Karpas-422 (cell line): Measurements from ENCODE around the gene TRIM73. TPM values are rescaled to one million over a fixed set of nuclear protein-coding genes. Genes with fewer than 3 reads are reported as not detected.
"Not testable (repeated sequence)": the region's sequence is repeated elsewhere in the genome, so short reads cannot be mapped to it uniquely, and the experiment has no call there.

Experiments
- DNase-seq: peaks from one replicate; pipeline ENCODE4 v3.0.0-alpha.2; 2015
- H2AFZ ChIP-seq: fragments of 200-600 bp; sonication (generic); 2 replicates; pipeline ENCODE4 v1.6.1; 2014; ENCODE audit warnings: antibody characterized with exemption, low read length, mixed read lengths
- H3K27ac ChIP-seq: fragments of 200-600 bp; sonication (generic); 2 replicates; pipeline ENCODE4 v1.5.1; 2014; ENCODE audit warnings: mild to moderate bottlenecking, low read length, moderate library complexity
- H3K27me3 ChIP-seq: fragments of 200-600 bp; sonication (generic); 2 replicates; pipeline ENCODE4 v1.6.1; 2014; ENCODE audit warnings: low read length, mixed read lengths
- H3K36me3 ChIP-seq: fragments of 200-600 bp; sonication (generic); 2 replicates; pipeline ENCODE4 v1.6.1; 2014; ENCODE audit warnings: low read length, mixed read lengths; ENCODE audit not compliant: insufficient read depth
- H3K4me1 ChIP-seq: fragments of 200-600 bp; sonication (generic); 2 replicates; pipeline ENCODE4 v1.6.1; 2014; ENCODE audit warnings: mild to moderate bottlenecking, low read length, mixed read lengths
- H3K4me2 ChIP-seq: fragments of 200-600 bp; sonication (generic); 2 replicates; pipeline ENCODE4 v1.6.1; 2014; ENCODE audit warnings: low read length, low read depth, mild to moderate bottlenecking; ENCODE audit not compliant: poor library complexity, severe bottlenecking
- H3K4me3 ChIP-seq: fragments of 200-600 bp; sonication (generic); 2 replicates; pipeline ENCODE4 v1.5.1; 2014; ENCODE audit warnings: mild to moderate bottlenecking, antibody characterized with exemption, low read length, mixed read lengths
- H3K79me2 ChIP-seq: fragments of 200-600 bp; sonication (generic); 2 replicates; pipeline ENCODE4 v1.6.1; 2014; ENCODE audit warnings: mild to moderate bottlenecking, low read length, mixed read lengths
- H3K9ac ChIP-seq: fragments of 200-600 bp; sonication (generic); 2 replicates; pipeline ENCODE4 v1.6.0; 2014; ENCODE audit warnings: low read length
- H3K9me2 ChIP-seq: fragments of 200-600 bp; sonication (generic), shearing (Covaris generic); replicated peaks from 2 replicates; pipeline ENCODE4 v1.6.0; 2014; ENCODE audit warnings: mild to moderate bottlenecking, low read length, moderate library complexity; ENCODE audit not compliant: insufficient read depth
- H3K9me3 ChIP-seq: fragments of 300-700, 200-600 bp; sonication (generic); 2 replicates; pipeline ENCODE4 v1.6.1; 2014; ENCODE audit warnings: low read length, mixed read lengths
- H4K20me1 ChIP-seq: fragments of 200-600 bp; sonication (generic); 2 replicates; pipeline ENCODE4 v1.6.1; 2014; ENCODE audit warnings: mild to moderate bottlenecking, antibody characterized with exemption, low read length, low read depth; ENCODE audit not compliant: insufficient read depth
- total RNA-seq: library from RNA; depleted of rRNA; stranded (reverse); fragments of >200 nt; shearing (Covaris generic); gene quantifications from 2 replicates; pipeline ENCODE4 v1.2.3, GENCODE V29; 2014; ENCODE audit warnings: low replicate concordance

The TRIM73 gene
- total RNA-seq, 1 experiment from 2014 or later: 0.22 TPM

- not testable (repeated sequence) for H3K9me3 ChIP-seq, H3K4me3 ChIP-seq, H3K9ac ChIP-seq, H3K27ac ChIP-seq, DNase-seq, H3K27me3 ChIP-seq, H3K36me3 ChIP-seq, H4K20me1 ChIP-seq, H3K9me2 ChIP-seq, H3K79me2 ChIP-seq, H3K4me2 ChIP-seq, H3K4me1 ChIP-seq, H2AFZ ChIP-seq
These were observed 24.7 kb downstream of the TRIM73 start for GRCh38 chr7:75420152-75420551.

- not testable (repeated sequence) for DNase-seq
These were observed 26.6 kb downstream of the TRIM73 start for GRCh38 chr7:75421798-75422710.

GRCh38 chr7:75423481-75423880 is 28.1 kb downstream of the TRIM73 start:
- not testable (repeated sequence) for H2AFZ ChIP-seq, DNase-seq, H3K36me3 ChIP-seq, H3K9me3 ChIP-seq, H3K4me3 ChIP-seq, H3K4me2 ChIP-seq, H4K20me1 ChIP-seq, H3K4me1 ChIP-seq, H3K79me2 ChIP-seq, H3K9me2 ChIP-seq, H3K9ac ChIP-seq, H3K27ac ChIP-seq, H3K27me3 ChIP-seq

More at GRCh38 chr7:75421798-75422710, 26.6 kb downstream of the TRIM73 start:
- H3K4me1 ChIP-seq, H3K9me3 ChIP-seq, H3K27me3 ChIP-seq, H3K27ac ChIP-seq, H2AFZ ChIP-seq, H3K4me2 ChIP-seq, H3K9ac ChIP-seq, H3K9me2 ChIP-seq, H3K79me2 ChIP-seq, H3K36me3 ChIP-seq, H3K4me3 ChIP-seq, H4K20me1 ChIP-seq: not testable (repeated sequence)

- H3K36me3 ChIP-seq: peaks cover 35% of the 10 kb centered on the region
- not testable (repeated sequence) for H3K27ac ChIP-seq, H3K4me2 ChIP-seq, H3K4me1 ChIP-seq, H3K9ac ChIP-seq, H3K79me2 ChIP-seq, DNase-seq, H3K27me3 ChIP-seq, H3K9me2 ChIP-seq, H4K20me1 ChIP-seq, H3K4me3 ChIP-seq, H2AFZ ChIP-seq, H3K9me3 ChIP-seq
These were observed 43.6 kb downstream of the TRIM73 start for GRCh38 chr7:75439000-75439399.

DNA sequence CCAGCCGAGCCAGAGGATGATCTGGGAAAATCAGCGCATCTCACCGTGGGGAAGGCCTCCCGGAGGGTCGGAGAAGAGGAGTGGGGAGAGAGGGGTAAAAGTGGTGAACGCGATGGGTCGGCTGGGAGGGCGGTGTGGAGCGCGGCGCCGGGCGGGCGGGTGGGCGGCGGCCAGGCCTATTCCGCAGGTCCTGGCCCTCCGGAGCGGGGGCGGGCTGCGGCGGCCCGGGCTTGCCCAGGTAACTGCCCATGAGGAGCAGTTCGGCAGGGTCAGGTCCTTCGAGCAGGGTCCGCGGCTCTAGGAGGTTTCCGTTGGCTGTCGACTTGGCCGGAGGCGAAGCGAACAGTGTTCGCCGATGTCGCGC is 46.7 kb downstream of the TRIM73 start:
- not testable (repeated sequence) for H2AFZ ChIP-seq, H3K27me3 ChIP-seq, H4K20me1 ChIP-seq, H3K4me3 ChIP-seq, H3K9me2 ChIP-seq, H3K4me2 ChIP-seq, H3K27ac ChIP-seq, DNase-seq, H3K79me2 ChIP-seq, H3K4me1 ChIP-seq, H3K9me3 ChIP-seq
- peak overlapping the region; percentile 39; the same call in 1 of the 2 replicates for H3K9ac ChIP-seq
- H3K36me3 ChIP-seq: peaks cover 21% of the 10 kb centered on the region

- H3K4me2 ChIP-seq: peak overlapping the region; percentile 55
- not testable (repeated sequence) for H2AFZ ChIP-seq, H3K79me2 ChIP-seq, H3K9me2 ChIP-seq, H3K27me3 ChIP-seq, H3K27ac ChIP-seq, H3K4me1 ChIP-seq, H3K9me3 ChIP-seq, H4K20me1 ChIP-seq
- peaks cover 21% of the 10 kb centered on the region for H3K36me3 ChIP-seq
- peak; percentile 39 for DNase-seq
- peak overlapping the region; percentile 63 for H3K9ac ChIP-seq
- peak overlapping the region; percentile 62; the same call in 1 of the 2 replicates for H3K4me3 ChIP-seq
These were observed 47.2 kb downstream of the TRIM73 start for GRCh38 chr7:75442465-75443111.

DNA sequence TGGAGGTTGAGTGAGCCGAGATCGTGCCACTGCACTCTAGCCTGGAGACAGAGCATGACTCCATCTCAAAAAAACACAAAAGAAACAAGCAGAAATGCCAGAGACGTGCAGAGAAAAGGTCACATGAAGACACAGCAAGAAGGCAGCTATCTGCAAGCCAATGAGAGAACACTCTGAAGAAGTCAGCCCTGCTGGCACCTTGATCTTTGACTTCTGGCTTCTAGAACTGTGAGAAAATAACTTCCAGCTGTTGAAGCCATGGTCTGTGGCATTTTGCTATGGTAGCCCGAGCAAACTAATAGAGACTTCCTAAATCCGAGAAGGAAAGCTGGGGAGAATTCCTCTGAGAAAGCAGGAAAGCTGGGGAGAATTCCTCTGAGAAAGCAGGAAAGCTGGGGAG is 54.5 kb downstream of the TRIM73 start:
- not testable (repeated sequence) for H3K4me2 ChIP-seq, H3K9ac ChIP-seq, H4K20me1 ChIP-seq, H3K36me3 ChIP-seq, H3K4me3 ChIP-seq, H3K27ac ChIP-seq, H3K9me3 ChIP-seq, H3K27me3 ChIP-seq, H3K9me2 ChIP-seq, H3K79me2 ChIP-seq, H2AFZ ChIP-seq, H3K4me1 ChIP-seq, DNase-seq

GRCh38 chr7:75452494-75452955 is 57.1 kb downstream of the TRIM73 start:
- DNase-seq, H3K4me2 ChIP-seq: not testable (repeated sequence)

More at GRCh38 chr7:75452494-75452955, 57.1 kb downstream of the TRIM73 start:
- not testable (repeated sequence) for H3K36me3 ChIP-seq, H3K79me2 ChIP-seq, H3K27ac ChIP-seq, H3K9me2 ChIP-seq, H3K4me1 ChIP-seq, H3K9me3 ChIP-seq, H2AFZ ChIP-seq, H3K27me3 ChIP-seq, H3K4me3 ChIP-seq, H4K20me1 ChIP-seq, H3K9ac ChIP-seq
